GM23338 (cell line): ENCODE measurements around the gene KHDC1. TPM values are rescaled to one million over a fixed set of nuclear protein-coding genes. Genes with fewer than 3 reads are reported as not detected.

Source experiments
- ATAC-seq: fragments of 200-7000 bp; cut with Tn5 transposase; 3 replicates; pipeline ENCODE4 v1.9.1; 2020
- DNase-seq: peaks from one replicate; pipeline ENCODE4 v3.0.0-alpha.2; 2015; ENCODE audit warnings: low spot score
- H2AFZ ChIP-seq: fragments of 200-600 bp; sonication (generic); 2 replicates; pipeline ENCODE4 v1.8.0; 2016; ENCODE audit warnings: antibody characterized with exemption, mild to moderate bottlenecking, moderate library complexity
- H3F3A ChIP-seq: fragments of 200-600 bp; sonication (generic); replicated peaks from 2 replicates; pipeline ENCODE4 v1.8.0; 2017; ENCODE audit warnings: antibody characterized with exemption, mixed run types, low read depth
- H3K27ac ChIP-seq: fragments of 200-600 bp; sonication (generic); 2 replicates; pipeline ENCODE4 v1.6.1; 2016; ENCODE audit warnings: low read depth
- H3K27me3 ChIP-seq: fragments of 200-600 bp; sonication (generic); 2 replicates; pipeline ENCODE4 v1.8.0; 2016; ENCODE audit warnings: mild to moderate bottlenecking, mixed run types, moderate library complexity; ENCODE audit not compliant: insufficient read depth
- H3K36me3 ChIP-seq: fragments of 200-600 bp; sonication (generic); 2 replicates; pipeline ENCODE4 v1.8.0; 2016; ENCODE audit warnings: mild to moderate bottlenecking; ENCODE audit not compliant: insufficient read depth
- H3K4me1 ChIP-seq: fragments of 200-600 bp; sonication (generic); 2 replicates; pipeline ENCODE4 v1.8.0; 2016; ENCODE audit warnings: mild to moderate bottlenecking, moderate library complexity; ENCODE audit not compliant: insufficient read depth
- H3K4me2 ChIP-seq: fragments of 200-600 bp; sonication (generic); 2 replicates; pipeline ENCODE4 v1.7.1; 2017; ENCODE audit warnings: mixed run types
- H3K4me3 ChIP-seq: fragments of 200-600 bp; sonication (generic); 2 replicates; pipeline ENCODE4 v1.6.1; 2016; ENCODE audit warnings: mixed run types
- H3K79me2 ChIP-seq: fragments of 200-600 bp; sonication (generic); replicated peaks from 2 replicates; pipeline ENCODE4 v1.8.0; 2017; ENCODE audit warnings: mild to moderate bottlenecking; ENCODE audit not compliant: insufficient read depth
- H3K9me2 ChIP-seq: fragments of 200-600 bp; sonication (generic); 2 replicates; pipeline ENCODE4 v1.8.0; 2017; ENCODE audit not compliant: insufficient read depth
- H4K20me1 ChIP-seq: fragments of 200-600 bp; sonication (generic); replicated peaks from 2 replicates; pipeline ENCODE4 v1.8.0; 2017; ENCODE audit warnings: mild to moderate bottlenecking; ENCODE audit not compliant: insufficient read depth
- H3K27ac Mint-ChIP-seq: 2 replicates; pipeline ENCODE4 v1.8.0; 2020; ENCODE audit warnings: inconsistent platforms, mild to moderate bottlenecking, moderate library complexity, mixed read lengths
- H3K27me3 Mint-ChIP-seq: 3 replicates; pipeline ENCODE4 v1.8.0; 2022; ENCODE audit warnings: low read depth, mild to moderate bottlenecking, moderate library complexity, mixed read lengths, inconsistent platforms; ENCODE audit not compliant: insufficient read depth, poor library complexity
- H3K36me3 Mint-ChIP-seq: 3 replicates; pipeline ENCODE4 v1.8.0; 2021; ENCODE audit warnings: low read depth, mild to moderate bottlenecking, inconsistent platforms, moderate library complexity, mixed read lengths
- H3K4me1 Mint-ChIP-seq: 3 replicates; pipeline ENCODE4 v1.8.0; 2020; ENCODE audit warnings: mild to moderate bottlenecking, inconsistent platforms, mixed read lengths
- H3K4me3 Mint-ChIP-seq: 3 replicates; pipeline ENCODE4 v1.8.0; 2021; ENCODE audit warnings: moderate library complexity, mild to moderate bottlenecking, inconsistent platforms, mixed read lengths
- H3K9me3 Mint-ChIP-seq: 3 replicates; pipeline ENCODE4 v1.8.0; 2020; ENCODE audit warnings: moderate library complexity, mild to moderate bottlenecking, inconsistent platforms, mixed read lengths
- CTCF ChIP-seq, 2 experiments: fragments of 200-600 bp in 1 of 2; sonication (generic) in 1 of 2; conservative IDR thresholded peaks; 2 replicates each; pipeline versions ENCODE4 v1.5.1 to v1.6.1; 2016 to 2017; ENCODE audit warnings: antibody characterized with exemption in 2 of 2, low read depth in 2 of 2, mild to moderate bottlenecking in 2 of 2, moderate library complexity in 1 of 2
- ETS1 ChIP-seq: IDR thresholded peaks from 2 replicates; pipeline ENCODE4 v1.6.1; 2016; ENCODE audit warnings: antibody characterized with exemption
- EZH2 ChIP-seq: fragments of 200-600 bp; sonication (generic); IDR thresholded peaks from one replicate; pipeline ENCODE4 v1.8.0; 2017; ENCODE audit warnings: antibody characterized with exemption, mild to moderate bottlenecking, low read depth; ENCODE audit not compliant: unreplicated experiment
- EZH2phosphoT487 ChIP-seq: fragments of 200-600 bp; sonication (generic); IDR thresholded peaks from one replicate; pipeline ENCODE4 v1.8.1; 2018; ENCODE audit warnings: antibody characterized with exemption; ENCODE audit not compliant: unreplicated experiment
- NANOG ChIP-seq: IDR thresholded peaks from 2 replicates; pipeline ENCODE4 v1.6.1; 2016; ENCODE audit warnings: antibody characterized with exemption, borderline replicate concordance
- POLR2AphosphoS5 ChIP-seq: IDR thresholded peaks from 2 replicates; pipeline ENCODE4 v1.6.1; 2016; ENCODE audit warnings: antibody characterized with exemption, low read depth
- REST ChIP-seq: IDR thresholded peaks from one replicate; pipeline ENCODE4 v1.6.1; 2018; ENCODE audit warnings: antibody characterized with exemption; ENCODE audit not compliant: unreplicated experiment
- STAT1 ChIP-seq: IDR thresholded peaks from one replicate; pipeline ENCODE4 v1.6.1; 2016; ENCODE audit warnings: antibody characterized with exemption; ENCODE audit not compliant: unreplicated experiment
- ZNF331 ChIP-seq: fragments of 250-450 bp; sonication (Bioruptor Pico); IDR thresholded peaks from 2 replicates; pipeline ENCODE4 v1.5.0; 2020; ENCODE audit warnings: low read depth, mild to moderate bottlenecking, moderate library complexity
- polyA plus RNA-seq: library from polyadenylated mRNA; unstranded; fragments of >200 nt; fragmentation: Nextera tagmentation; extraction: Ambion mirVana; gene quantifications from 2 replicates; pipeline ENCODE4 v1.2.1, GENCODE V29; 2016
- total RNA-seq: library from RNA; depleted of rRNA; stranded (reverse); fragments of >200 nt; shearing (Covaris generic); gene quantifications from 2 replicates; pipeline ENCODE4 v1.2.3, GENCODE V29; 2014

Gene KHDC1
- total and polyA plus RNA-seq, 2 experiments from 2014 or later: 5.6 to 6.9 TPM

- no peak for TF ChIP-seq ETS1
- no peak for TF ChIP-seq EZH2phosphoT487
- TF ChIP-seq REST: no peak
- TF ChIP-seq NANOG: no peak
- TF ChIP-seq CTCF (conservative IDR thresholded peaks at IDR 0.05; ENCODE audit: low read depth in 2 of 2): no peak
- TF ChIP-seq ZNF331: no peak
- TF ChIP-seq STAT1: no peak
- TF ChIP-seq POLR2AphosphoS5: no peak
Observed at GRCh38 chr6:73203098-73203497, 59.9 kb downstream of the KHDC1 start (continued).

GRCh38 chr6:73200735-73201134 is 62.3 kb downstream of the KHDC1 start:
- peaks cover 34% of the 10 kb centered on the region for H3K4me1 ChIP-seq
- no peaks in the 10 kb centered on the region for H3K36me3 ChIP-seq
- H3K4me1 Mint-ChIP-seq: peaks cover 45% of the 10 kb centered on the region
- ATAC-seq (no peak), DNase-seq (no peak)
- peak overlapping the region; percentile 47; the same call in 1 of the 2 replicates for H2AFZ ChIP-seq
- H3K36me3 Mint-ChIP-seq: peaks cover 5% of the 10 kb centered on the region; the same call in 1 of the 3 replicates
- peaks cover 15% of the 10 kb centered on the region; the same call in 2 of the 3 replicates for H3K9me3 Mint-ChIP-seq
- H3F3A ChIP-seq: no peaks in the 10 kb centered on the region
- no peaks in the 10 kb centered on the region for H3K27me3 ChIP-seq
- no peak overlapping the region for H3K4me3 ChIP-seq
- H3K4me3 Mint-ChIP-seq: no peak overlapping the region
- H3K27ac ChIP-seq: no peak overlapping the region
- no peaks in the 10 kb centered on the region for H3K79me2 ChIP-seq
- H3K27ac Mint-ChIP-seq: no peak overlapping the region
- H3K4me2 ChIP-seq: no peak overlapping the region
- no peaks in the 10 kb centered on the region for H4K20me1 ChIP-seq
- H3K27me3 Mint-ChIP-seq: peaks cover 15% of the 10 kb centered on the region
- H3K9me2 ChIP-seq: 0 out of 2 replicates have a peak, but pooled peaks cover 2% of the 10 kb centered on the region
- TF ChIP-seq EZH2 (no peak), POLR2AphosphoS5 (no peak), REST (no peak), ETS1 (no peak), ZNF331 (no peak)
